OCI-LY7 (cell line): ENCODE measurements around the gene PDGFD. TPM values are rescaled to one million over a fixed set of nuclear protein-coding genes. Genes with fewer than 3 reads are reported as not detected.

Experiments used
- BruUV-seq: library from RNA; stranded (reverse); fragments of 400-500 nt; replicated peaks from 2 replicates; lab custom pipeline; 2021; lab: Mats Ljungman, UMichigan
- CTCF ChIA-PET: fragments of 300-600 bp; sonication (Branson Sonifier 250); formaldehyde crosslinking; loops from one replicate; lab custom pipeline; 2022; ENCODE audit warnings: antibody characterized with exemption; ENCODE audit not compliant: unreplicated experiment; lab: Charles Lee
- POLR2A ChIA-PET: fragments of 300-600 bp; sonication (Branson Sonifier 250); formaldehyde crosslinking; loops from one replicate; lab custom pipeline; 2022; ENCODE audit warnings: antibody characterized with exemption; lab: Charles Lee
- DNase-seq: peaks from one replicate; pipeline ENCODE4 v3.0.0-alpha.2; 2015; ENCODE audit warnings: low spot score
- H2AFZ ChIP-seq: fragments of 200-600 bp; sonication (generic), shearing (Covaris generic); 2 replicates; pipeline ENCODE4 v1.6.1; 2014; ENCODE audit warnings: mild to moderate bottlenecking, antibody characterized with exemption, low read length, moderate library complexity
- H3K27ac ChIP-seq: fragments of 200-600 bp; sonication (generic); 2 replicates; pipeline ENCODE4 v1.5.1; 2014; ENCODE audit warnings: mixed run types, low read depth, mild to moderate bottlenecking, moderate library complexity, low read length, inconsistent platforms; ENCODE audit not compliant: poor library complexity, severe bottlenecking
- H3K36me3 ChIP-seq: fragments of 200-600 bp; sonication (generic); 2 replicates; pipeline ENCODE4 v1.6.1; 2014; ENCODE audit warnings: mild to moderate bottlenecking, antibody characterized with exemption, low read length, moderate library complexity, mixed read lengths; ENCODE audit not compliant: insufficient read depth
- H3K4me1 ChIP-seq: fragments of 200-600 bp; sonication (generic); 2 replicates; pipeline ENCODE4 v1.5.1; 2014; ENCODE audit warnings: mild to moderate bottlenecking, low read length; ENCODE audit not compliant: insufficient read depth, poor library complexity, severe bottlenecking
- H3K4me2 ChIP-seq: fragments of 200-600 bp; sonication (generic); 2 replicates; pipeline ENCODE4 v1.6.1; 2014; ENCODE audit warnings: mild to moderate bottlenecking, low read length
- H3K4me3 ChIP-seq: fragments of 200-600 bp; sonication (generic); 2 replicates; pipeline ENCODE4 v1.5.1; 2014; ENCODE audit warnings: mild to moderate bottlenecking, low read depth, low read length; ENCODE audit not compliant: poor library complexity, severe bottlenecking
- H3K79me2 ChIP-seq: fragments of 200-600 bp; sonication (generic); 2 replicates; pipeline ENCODE4 v1.6.1; 2016; ENCODE audit warnings: low read depth, mild to moderate bottlenecking, low read length, moderate library complexity, mixed read lengths; ENCODE audit not compliant: insufficient read depth
- H3K9me2 ChIP-seq: fragments of 200-600 bp; sonication (generic); 2 replicates; pipeline ENCODE4 v1.6.1; 2016; ENCODE audit warnings: mild to moderate bottlenecking, low read length, mixed read lengths; ENCODE audit not compliant: insufficient read depth
- H3K9me3 ChIP-seq: fragments of 200-600 bp; sonication (generic); 2 replicates; pipeline ENCODE4 v1.6.1; 2014; ENCODE audit warnings: mild to moderate bottlenecking, mixed run types, low read length, mixed read lengths
- H4K20me1 ChIP-seq: fragments of 200-600 bp; sonication (generic); 2 replicates; pipeline ENCODE4 v1.6.1; 2014; ENCODE audit warnings: mild to moderate bottlenecking, antibody characterized with exemption, low read length, moderate library complexity, mixed read lengths; ENCODE audit not compliant: insufficient read depth
- CTCF ChIP-seq: fragments of 200-600 bp; sonication (generic); conservative IDR thresholded peaks from 2 replicates; pipeline ENCODE4 v1.5.1; 2014; ENCODE audit warnings: mild to moderate bottlenecking, antibody characterized with exemption, low read length, moderate library complexity, mixed read lengths
- EZH2phosphoT487 ChIP-seq: fragments of 200-600 bp; sonication (generic); IDR thresholded peaks from 2 replicates; pipeline ENCODE4 v1.6.1; 2018; ENCODE audit warnings: low read depth, borderline replicate concordance, mild to moderate bottlenecking, mixed run types, antibody characterized with exemption, low read length, moderate library complexity, mixed read lengths
- intact Hi-C: fragments of 100-400 bp; cut with micrococcal nuclease; formaldehyde crosslinking; loops from one replicate; pipeline ENCODE4 v1.10.0; 2022; ENCODE audit not compliant: unreplicated experiment
- total RNA-seq, 2 experiments: library from RNA; depleted of rRNA in 1 of 2; stranded (reverse); fragments of >200 nt in 1 of 2; shearing (Covaris generic) in 1 of 2; gene quantifications; 2 replicates each; pipeline ENCODE4 v1.2.3, GENCODE V29; 2014 to 2022

Gene PDGFD
- total RNA-seq, 2 experiments from 2014 or later: 1.0 to 6.0 TPM

- peaks cover 70% of the 10 kb centered on the region for H3K4me1 ChIP-seq
- TF ChIP-seq EZH2phosphoT487 (no peak), CTCF (no peak)
- H3K36me3 ChIP-seq: no peaks in the 10 kb centered on the region
- no peaks in the 10 kb centered on the region for H4K20me1 ChIP-seq
- POLR2A ChIA-PET: interaction anchor here (0.6 to 3.8 kb wide), 6 partner anchors 9 to 266 kb away, joined by 3 to 28 read pairs (median 4); no protein-coding TSS in a partner anchor
- DNase-seq: peak; percentile 24
- CTCF ChIA-PET: interaction anchor here (1.0 kb wide), 1 partner anchor 11 kb away, joined by 4 read pairs; no protein-coding TSS in a partner anchor
- no peaks in the 10 kb centered on the region for H3K9me3 ChIP-seq
- BruUV-seq: no TSS peak
- H3K4me2 ChIP-seq: peak overlapping the region; percentile 78
- intact Hi-C loops: no loop called here
- no peaks in the 10 kb centered on the region for H3K9me2 ChIP-seq
- H3K27ac ChIP-seq: peak overlapping the region; percentile 85
- H3K4me3 ChIP-seq: peak overlapping the region; percentile 28
- H3K79me2 ChIP-seq: no peaks in the 10 kb centered on the region
- peak overlapping the region; percentile 20 for H2AFZ ChIP-seq
Measured at GRCh38 chr11:103897160-103897936, 266.6 kb downstream of the PDGFD start.

- ChIA-PET CTCF (no interaction called here), POLR2A (interaction anchor here (1.2 to 3.8 kb wide), 2 partner anchors 12 to 268 kb away, joined by 3 to 28 read pairs; no protein-coding TSS in a partner anchor)
- Histone ChIP-seq H3K36me3 (no peaks in the 10 kb centered on the region), H3K4me1 (peaks cover 55% of the 10 kb centered on the region), H3K27ac (no peak overlapping the region), H4K20me1 (no peaks in the 10 kb centered on the region), H3K79me2 (no peaks in the 10 kb centered on the region), H3K4me2 (peak overlapping the region; percentile 16; the same call in 1 of the 2 replicates), H3K9me2 (no peaks in the 10 kb centered on the region), H3K4me3 (no peak overlapping the region), H2AFZ (peak overlapping the region; percentile 31; the same call in 1 of the 2 replicates), H3K9me3 (no peaks in the 10 kb centered on the region)
- no TSS peak for BruUV-seq
- no peak for DNase-seq
- no peak for TF ChIP-seq EZH2phosphoT487
- no peak for TF ChIP-seq CTCF
- intact Hi-C loops: no loop called here
Measured at GRCh38 chr11:103895106-103895505, 268.8 kb downstream of the PDGFD start.

- CTCF ChIA-PET: no interaction called here
- POLR2A ChIA-PET: interaction anchor here (1.2 kb wide), 1 partner anchor 268 kb away, joined by 3 read pairs; no protein-coding TSS in a partner anchor
- H3K27ac ChIP-seq: no peak overlapping the region
- intact Hi-C loops: no loop called here
- H4K20me1 ChIP-seq: no peaks in the 10 kb centered on the region
- peaks cover 51% of the 10 kb centered on the region for H3K4me1 ChIP-seq
- no peaks in the 10 kb centered on the region for H3K36me3 ChIP-seq
- TF ChIP-seq EZH2phosphoT487 (no peak), CTCF (peak; percentile 51)
- no peak overlapping the region for H3K4me3 ChIP-seq
- no peaks in the 10 kb centered on the region for H3K79me2 ChIP-seq
- no peak overlapping the region for H3K4me2 ChIP-seq
- no peaks in the 10 kb centered on the region for H3K9me3 ChIP-seq
- no peak overlapping the region; the same call in 1 of the 2 replicates for H2AFZ ChIP-seq
- H3K9me2 ChIP-seq: no peaks in the 10 kb centered on the region
- no TSS peak for BruUV-seq
- no peak for DNase-seq
Measured at GRCh38 chr11:103894673-103895072, 269.3 kb downstream of the PDGFD start.
